A673 (cell line): ENCODE data around the gene CXorf38.

Experiments
- EZH2 ChIP-seq: fragments of 200-600 bp; sonication (generic); IDR thresholded peaks from 2 replicates; pipeline ENCODE4 v1.6.1; 2017; ENCODE audit warnings: borderline replicate concordance, low read depth, mild to moderate bottlenecking, mixed read lengths, antibody characterized with exemption, low read length; ENCODE audit not compliant: poor library complexity, severe bottlenecking
- TF ChIP-seq, protein P1 (sequence below): fragments of 300-800, 200-600 bp; sonication (generic); conservative IDR thresholded peaks from 2 replicates; pipeline ENCODE4 v1.5.1; 2017; ENCODE audit warnings: low read depth, mild to moderate bottlenecking, antibody characterized with exemption, low read length, moderate library complexity, mixed read lengths

DNA sequence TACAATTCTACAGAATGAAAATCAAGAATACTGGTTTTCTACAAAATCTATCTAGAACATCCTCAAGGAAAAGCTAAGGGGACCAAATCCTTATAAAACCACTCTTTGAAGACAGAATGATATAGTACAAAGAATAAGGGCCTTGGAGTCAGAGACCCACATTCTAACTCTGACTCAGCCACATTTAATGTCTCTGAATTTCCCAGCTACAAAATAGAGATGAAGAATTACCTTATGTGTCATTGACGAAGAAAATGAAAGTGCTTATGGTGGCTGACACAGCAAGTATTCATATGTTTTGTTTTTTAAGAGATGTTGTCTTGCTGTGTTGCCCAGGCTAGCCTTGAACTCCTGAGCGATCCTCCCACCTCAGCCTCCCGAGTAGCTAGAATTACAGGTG, 35.9 kb upstream of the CXorf38 start:
- TF ChIP-seq, protein P1, sequence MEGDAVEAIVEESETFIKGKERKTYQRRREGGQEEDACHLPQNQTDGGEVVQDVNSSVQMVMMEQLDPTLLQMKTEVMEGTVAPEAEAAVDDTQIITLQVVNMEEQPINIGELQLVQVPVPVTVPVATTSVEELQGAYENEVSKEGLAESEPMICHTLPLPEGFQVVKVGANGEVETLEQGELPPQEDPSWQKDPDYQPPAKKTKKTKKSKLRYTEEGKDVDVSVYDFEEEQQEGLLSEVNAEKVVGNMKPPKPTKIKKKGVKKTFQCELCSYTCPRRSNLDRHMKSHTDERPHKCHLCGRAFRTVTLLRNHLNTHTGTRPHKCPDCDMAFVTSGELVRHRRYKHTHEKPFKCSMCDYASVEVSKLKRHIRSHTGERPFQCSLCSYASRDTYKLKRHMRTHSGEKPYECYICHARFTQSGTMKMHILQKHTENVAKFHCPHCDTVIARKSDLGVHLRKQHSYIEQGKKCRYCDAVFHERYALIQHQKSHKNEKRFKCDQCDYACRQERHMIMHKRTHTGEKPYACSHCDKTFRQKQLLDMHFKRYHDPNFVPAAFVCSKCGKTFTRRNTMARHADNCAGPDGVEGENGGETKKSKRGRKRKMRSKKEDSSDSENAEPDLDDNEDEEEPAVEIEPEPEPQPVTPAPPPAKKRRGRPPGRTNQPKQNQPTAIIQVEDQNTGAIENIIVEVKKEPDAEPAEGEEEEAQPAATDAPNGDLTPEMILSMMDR: no peak
- no peak for TF ChIP-seq EZH2
